Trophoblast cell (in vitro differentiated cells and primary cell): ENCODE measurements around the gene CAPN3.
"Not testable (repeated sequence)": the region's sequence is repeated elsewhere in the genome, so short reads cannot be mapped to it uniquely, and the experiment has no call there.

Experiments
- DNase-seq, 2 donors: peaks; one replicate each; pipeline ENCODE4 v3.0.0-alpha.2; 2016
- H2AFZ ChIP-seq: 2 replicates; pipeline ENCODE4 v1.6.1; 2013; ENCODE audit warnings: low read length, moderate library complexity, mild to moderate bottlenecking; ENCODE audit not compliant: insufficient read depth, poor library complexity
- H2AK5ac ChIP-seq: 2 replicates; pipeline ENCODE4 v1.6.1; 2013; ENCODE audit warnings: mild to moderate bottlenecking, low read length
- H2BK120ac ChIP-seq: 2 replicates; pipeline ENCODE4 v1.6.1; 2013; ENCODE audit warnings: low read length, mild to moderate bottlenecking, moderate library complexity; ENCODE audit not compliant: insufficient read depth, poor library complexity
- H2BK12ac ChIP-seq: 2 replicates; pipeline ENCODE4 v1.6.1; 2013; ENCODE audit warnings: mild to moderate bottlenecking, low read length, moderate library complexity
- H2BK5ac ChIP-seq: 2 replicates; pipeline ENCODE4 v1.6.1; 2013; ENCODE audit warnings: low read length, low read depth, moderate library complexity, mild to moderate bottlenecking; ENCODE audit not compliant: poor library complexity
- H3K14ac ChIP-seq: 2 replicates; pipeline ENCODE4 v1.6.1; 2013; ENCODE audit warnings: mild to moderate bottlenecking, low read length
- H3K18ac ChIP-seq: 2 replicates; pipeline ENCODE4 v1.6.1; 2013; ENCODE audit warnings: mild to moderate bottlenecking, low read length
- H3K23ac ChIP-seq: 2 replicates; pipeline ENCODE4 v1.6.1; 2013; ENCODE audit warnings: low read length
- H3K27ac ChIP-seq: 2 replicates; pipeline ENCODE4 v1.5.1; 2013; ENCODE audit warnings: low read depth, mild to moderate bottlenecking, inconsistent platforms, low read length, moderate library complexity
- H3K27me3 ChIP-seq: 2 replicates; pipeline ENCODE4 v1.6.1; 2013; ENCODE audit warnings: inconsistent platforms, mild to moderate bottlenecking, low read length, moderate library complexity; ENCODE audit not compliant: insufficient read depth
- H3K36me3 ChIP-seq, 2 experiments: 1 replicate in 1 of 2; 2 replicates in 1 of 2; pipeline ENCODE4 v1.6.1; 2013; ENCODE audit warnings: low read length in 2 of 2, mild to moderate bottlenecking in 2 of 2, moderate library complexity in 1 of 2; ENCODE audit not compliant: insufficient read depth in 2 of 2, control insufficient read depth in 1 of 2
- H3K4ac ChIP-seq: 2 replicates; pipeline ENCODE4 v1.6.1; 2013; ENCODE audit warnings: low read depth, mild to moderate bottlenecking, low read length, moderate library complexity
- H3K4me1 ChIP-seq, 2 experiments: 1 replicate in 1 of 2; 2 replicates in 1 of 2; pipeline ENCODE4 v1.6.1; 2013; ENCODE audit warnings: low read length in 2 of 2, mild to moderate bottlenecking in 2 of 2, moderate library complexity in 1 of 2; ENCODE audit not compliant: insufficient read depth in 2 of 2, control insufficient read depth in 1 of 2
- H3K4me2 ChIP-seq: 2 replicates; pipeline ENCODE4 v1.6.1; 2013; ENCODE audit warnings: inconsistent platforms, mild to moderate bottlenecking, low read length, moderate library complexity
- H3K4me3 ChIP-seq: 2 replicates; pipeline ENCODE4 v1.5.1; 2013; ENCODE audit warnings: mild to moderate bottlenecking, low read depth, low read length, inconsistent platforms
- H3K79me1 ChIP-seq: one replicate; pipeline ENCODE4 v1.6.1; 2013; ENCODE audit warnings: low read length
- H3K79me2 ChIP-seq: 2 replicates; pipeline ENCODE4 v1.6.1; 2013; ENCODE audit warnings: low read length, mild to moderate bottlenecking; ENCODE audit not compliant: control insufficient read depth, insufficient read depth, poor library complexity
- H3K9ac ChIP-seq: 2 replicates; pipeline ENCODE4 v1.6.1; 2013; ENCODE audit warnings: mild to moderate bottlenecking, low read length
- H3K9me3 ChIP-seq: 2 replicates; pipeline ENCODE4 v1.6.1; 2013; ENCODE audit warnings: low read depth, mild to moderate bottlenecking, control low read depth, inconsistent platforms, low read length; ENCODE audit not compliant: insufficient read depth
- H4K12ac ChIP-seq: 2 replicates; pipeline ENCODE4 v1.6.1; 2013; ENCODE audit warnings: low read depth, mild to moderate bottlenecking, low read length, moderate library complexity
- H4K8ac ChIP-seq: 2 replicates; pipeline ENCODE4 v1.6.1; 2013; ENCODE audit warnings: low read depth, mild to moderate bottlenecking, low read length, moderate library complexity
- H4K91ac ChIP-seq: one replicate; pipeline ENCODE4 v1.6.1; 2013; ENCODE audit warnings: low read depth, mild to moderate bottlenecking, low read length, moderate library complexity
- WGBS: extraction: QIAGEN DNeasy Blood & Tissue Kit; methylation state at CpG from one replicate; pipeline ENCODE4 v1.1.7; 2013; ENCODE audit warnings: missing lambda C conversion rate; ENCODE audit not compliant: insufficient read length, insufficient coverage; ENCODE audit errors: extremely low coverage; 5-methylcytosine and 5-hydroxymethylcytosine counted together

The CAPN3 gene

DNA sequence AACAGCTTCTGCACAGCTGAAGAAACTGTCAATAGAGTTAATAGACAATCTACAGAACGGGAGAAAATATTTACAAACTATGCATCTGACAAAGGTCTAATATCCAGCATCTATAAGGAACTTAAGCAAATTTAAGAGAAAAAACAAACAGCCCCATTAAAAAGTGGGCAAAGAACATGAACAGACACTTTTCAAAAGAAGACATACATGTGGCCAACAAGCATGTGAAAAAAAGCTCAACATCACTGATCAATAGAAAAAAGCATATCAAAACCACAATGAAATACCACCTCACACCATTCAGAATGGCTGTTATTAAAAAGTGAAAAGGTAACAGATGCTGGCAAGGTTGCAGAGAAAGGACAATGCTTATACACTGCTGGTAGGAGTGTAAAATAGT lies 22.7 kb upstream of the CAPN3 start:
- H2BK5ac ChIP-seq, H3K36me3 ChIP-seq, H3K27me3 ChIP-seq, H4K8ac ChIP-seq, H3K4me2 ChIP-seq, H2BK120ac ChIP-seq, DNase-seq, H3K9ac ChIP-seq, H2BK12ac ChIP-seq, H3K79me1 ChIP-seq, H4K91ac ChIP-seq, H3K14ac ChIP-seq, H2AFZ ChIP-seq, H3K23ac ChIP-seq, H4K12ac ChIP-seq, H3K9me3 ChIP-seq, H3K18ac ChIP-seq, H3K4me1 ChIP-seq, H3K79me2 ChIP-seq, H3K27ac ChIP-seq, H3K4ac ChIP-seq, H3K4me3 ChIP-seq, H2AK5ac ChIP-seq: not testable (repeated sequence)
- no CpG with 5 or more reads among the region's 1 CpG for WGBS

DNA sequence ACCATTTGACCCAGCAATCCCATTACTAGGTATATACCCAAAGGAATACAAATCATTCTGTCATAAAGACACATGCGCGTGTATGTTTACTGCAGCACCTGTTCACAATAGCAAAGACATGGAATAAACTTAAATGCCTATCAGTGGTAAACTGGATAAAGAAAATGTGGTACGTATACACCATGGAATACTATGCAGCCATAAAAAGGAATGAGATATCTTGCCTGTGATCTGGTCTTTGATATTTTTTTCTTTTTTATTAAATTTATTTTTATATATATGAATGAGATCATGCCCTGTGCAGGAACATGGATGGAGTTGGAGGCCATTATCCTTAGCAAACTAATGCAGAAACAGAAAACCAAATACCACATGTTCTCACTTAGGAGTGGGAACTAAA lies 22.2 kb upstream of the CAPN3 start:
- H2AK5ac ChIP-seq, H2BK5ac ChIP-seq, H3K27ac ChIP-seq, H3K4me2 ChIP-seq, H3K4ac ChIP-seq, H2BK12ac ChIP-seq, H2BK120ac ChIP-seq, H3K4me1 ChIP-seq, H2AFZ ChIP-seq, H3K36me3 ChIP-seq, H3K18ac ChIP-seq, H4K12ac ChIP-seq, H4K91ac ChIP-seq, H3K9ac ChIP-seq, H3K79me2 ChIP-seq, H3K79me1 ChIP-seq, H4K8ac ChIP-seq, DNase-seq, H3K4me3 ChIP-seq, H3K27me3 ChIP-seq, H3K23ac ChIP-seq, H3K14ac ChIP-seq, H3K9me3 ChIP-seq: not testable (repeated sequence)
- no CpG with 5 or more reads among the region's 3 CpGs for WGBS

DNA sequence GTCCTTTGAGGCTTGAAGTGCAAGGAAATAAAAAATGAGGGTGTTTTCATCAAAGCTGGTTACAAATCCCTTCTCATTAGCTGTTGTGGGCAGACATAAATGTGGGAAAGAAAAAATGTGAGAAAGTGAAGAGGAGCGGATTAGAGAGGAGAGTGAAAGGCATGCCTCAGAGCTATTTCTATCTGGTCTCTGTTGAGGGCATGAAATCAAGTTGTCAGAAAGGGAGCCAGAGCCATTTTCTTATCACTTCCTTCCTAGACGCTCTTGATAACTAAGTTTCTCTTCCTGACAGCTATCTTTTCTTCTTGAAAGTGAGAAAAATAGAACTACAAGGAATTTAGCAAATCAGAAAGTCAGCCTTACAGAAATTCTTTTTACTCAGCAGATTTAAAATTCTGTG lies 20.8 kb upstream of the CAPN3 start:
- H3K14ac ChIP-seq = no peak overlapping the region
- H4K8ac ChIP-seq = no peak overlapping the region
- no peak overlapping the region for H2BK5ac ChIP-seq
- H3K23ac ChIP-seq = no peak overlapping the region
- WGBS = no CpG with 5 or more reads among the region's 2 CpGs
- H3K4me2 ChIP-seq = no peak overlapping the region
- H3K79me2 ChIP-seq = no peaks in the 10 kb centered on the region
- no peaks in the 10 kb centered on the region for H3K9me3 ChIP-seq
- H3K4ac ChIP-seq = no peak overlapping the region
- no peak overlapping the region for H2AK5ac ChIP-seq
- no peak overlapping the region for H2BK120ac ChIP-seq
- no peaks in the 10 kb centered on the region for H3K27me3 ChIP-seq
- no peak overlapping the region for H2AFZ ChIP-seq
- no peaks in the 10 kb centered on the region for H3K4me1 ChIP-seq
- no peak overlapping the region for H3K27ac ChIP-seq
- no peak overlapping the region for H2BK12ac ChIP-seq
- H3K36me3 ChIP-seq = no peaks in the 10 kb centered on the region
- no peaks in the 10 kb centered on the region for H3K79me1 ChIP-seq
- no peak overlapping the region for H3K18ac ChIP-seq
- H3K4me3 ChIP-seq = no peak overlapping the region
- H4K91ac ChIP-seq = no peak overlapping the region
- no peak for DNase-seq
- H3K9ac ChIP-seq = no peak overlapping the region
- H4K12ac ChIP-seq = no peak overlapping the region

DNA sequence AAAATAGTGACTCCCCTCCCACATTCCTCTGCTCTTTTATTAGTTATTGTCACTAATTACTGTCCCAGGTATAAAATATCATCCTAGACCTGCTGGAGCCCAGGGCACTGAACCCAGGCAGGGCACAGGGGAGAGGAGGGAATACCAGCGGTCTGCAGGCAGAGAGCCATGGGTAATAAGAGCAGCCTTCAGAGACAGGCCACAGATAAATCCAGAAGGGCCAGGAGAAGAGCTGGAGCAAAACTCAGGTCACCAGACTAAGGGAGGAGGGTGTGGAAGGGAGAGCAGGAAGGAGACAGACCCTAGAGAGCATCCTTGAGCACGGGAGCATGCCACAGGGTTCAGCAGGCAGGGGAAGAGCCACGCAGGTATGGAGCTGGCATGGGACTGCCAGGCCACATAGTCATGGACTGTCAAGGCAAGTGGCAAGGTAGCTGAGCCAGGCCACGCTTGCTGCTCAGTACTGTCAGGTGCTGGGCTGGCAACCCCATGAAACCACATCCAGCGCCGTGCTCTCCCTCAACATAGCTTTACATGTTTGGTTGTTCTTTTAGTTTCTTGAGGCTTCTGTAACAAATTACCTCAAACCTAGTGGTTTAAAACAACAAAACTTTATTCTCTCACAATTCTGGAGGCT lies 15.6 kb upstream of the CAPN3 start:
- DNase-seq = no peak
- H4K91ac ChIP-seq = no peak overlapping the region
- no peak overlapping the region for H4K8ac ChIP-seq
- no peak overlapping the region for H4K12ac ChIP-seq
- no peak overlapping the region for H3K14ac ChIP-seq
- WGBS = no CpG with 5 or more reads among the region's 6 CpGs
- no peak overlapping the region for H3K9ac ChIP-seq
- no peak overlapping the region for H2AFZ ChIP-seq
- H2BK12ac ChIP-seq = no peak overlapping the region
- no peak overlapping the region for H3K18ac ChIP-seq
- no peaks in the 10 kb centered on the region for H3K27me3 ChIP-seq
- H2BK120ac ChIP-seq = no peak overlapping the region
- no peak overlapping the region for H3K27ac ChIP-seq
- H2BK5ac ChIP-seq = no peak overlapping the region
- no peak overlapping the region for H2AK5ac ChIP-seq
- no peaks in the 10 kb centered on the region for H3K79me2 ChIP-seq
- H3K36me3 ChIP-seq = no peaks in the 10 kb centered on the region
- no peak overlapping the region for H3K23ac ChIP-seq
- H3K4ac ChIP-seq = no peak overlapping the region
- H3K4me2 ChIP-seq = no peak overlapping the region
- no peaks in the 10 kb centered on the region for H3K9me3 ChIP-seq
- no peaks in the 10 kb centered on the region for H3K79me1 ChIP-seq
- peak overlapping the region; percentile 47 for H3K4me3 ChIP-seq
- H3K4me1 ChIP-seq = no peaks in the 10 kb centered on the region
